Retinal pigment epithelial cell (primary cell): ENCODE data around the gene PAX6.
"Not testable (repeated sequence)": the region's sequence is repeated elsewhere in the genome, so short reads cannot be mapped to it uniquely, and the experiment has no call there.

Experiments used
- DNase-seq: peaks from one replicate; pipeline ENCODE4 v3.0.0-alpha.2; 2010; ENCODE audit warnings: low read depth
- H3K4me3 ChIP-seq: 2 replicates; pipeline ENCODE4 v1.5.1; 2011; ENCODE audit warnings: mild to moderate bottlenecking, low read length, control low read depth, moderate library complexity
- CTCF ChIP-seq: conservative IDR thresholded peaks from 2 replicates; pipeline ENCODE4 v1.5.1; 2011; ENCODE audit warnings: low read depth, low read length, control low read depth, inconsistent platforms

Gene PAX6

DNA sequence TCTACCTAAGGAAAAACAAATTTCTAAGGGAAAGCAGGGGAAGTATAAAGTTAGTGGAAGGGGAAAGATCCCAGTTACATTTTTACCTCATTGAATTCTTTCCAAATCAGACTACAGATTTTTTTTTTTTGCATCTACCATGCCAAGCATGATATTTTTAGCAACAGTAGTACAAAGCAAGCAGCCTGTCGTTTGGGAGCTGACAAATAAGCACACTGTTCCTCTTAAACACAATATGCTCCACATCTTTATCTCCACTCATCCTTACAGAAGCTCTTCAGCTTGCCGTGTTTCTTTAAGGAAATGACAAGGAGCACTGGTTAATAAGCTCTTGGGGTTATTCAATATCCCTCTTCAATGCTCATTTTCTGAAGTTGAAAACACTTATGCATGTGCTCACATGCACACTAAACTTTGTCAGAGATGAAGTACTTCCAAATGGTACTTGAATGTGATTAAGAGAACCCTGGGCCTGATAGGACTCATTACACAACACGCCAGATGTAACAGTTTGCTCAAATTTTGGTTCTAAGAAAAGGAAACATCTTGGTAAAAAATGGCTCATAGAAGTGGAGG lies 53.8 kb downstream of the PAX6 start:
- no peak for TF ChIP-seq CTCF
- no peak overlapping the region for H3K4me3 ChIP-seq
- DNase-seq = no peak

DNA sequence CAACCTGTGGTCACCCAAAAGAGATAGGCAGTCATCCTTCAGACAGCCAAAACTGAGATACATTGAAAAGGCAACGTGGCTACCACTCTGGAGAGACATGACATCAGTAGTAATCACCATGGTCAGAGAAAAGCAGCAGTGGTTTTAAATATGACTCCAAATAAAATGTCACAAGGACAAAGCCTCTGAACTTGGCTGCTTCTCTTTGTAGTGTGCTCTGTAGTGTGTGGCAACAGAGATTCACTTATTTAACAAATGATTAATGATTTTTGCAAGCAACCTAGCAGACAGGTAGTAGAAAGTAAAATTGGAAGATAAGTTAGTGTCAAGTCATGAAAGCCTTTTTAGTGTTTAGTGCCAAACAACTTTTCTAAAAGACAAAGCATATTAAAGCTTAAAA lies 63.5 kb downstream of the PAX6 start:
- DNase-seq = no peak
- H3K4me3 ChIP-seq = no peak overlapping the region
- no peak for TF ChIP-seq CTCF

GRCh38 chr11:31740731-31741368 lies 70.3 kb downstream of the PAX6 start:
- H3K4me3 ChIP-seq = not testable (repeated sequence)

GRCh38 chr11:31740131-31740530 lies 71.0 kb downstream of the PAX6 start:
- no peak overlapping the region for H3K4me3 ChIP-seq
- no peak for DNase-seq

More at GRCh38 chr11:31740731-31741368, 70.3 kb downstream of the PAX6 start:
- DNase-seq = not testable (repeated sequence)

More at GRCh38 chr11:31740131-31740530, 71.0 kb downstream of the PAX6 start:
- TF ChIP-seq CTCF = no peak
